A673 (cell line): ENCODE data around the gene DCUN1D3.

Experiments
- EZH2 ChIP-seq: fragments of 200-600 bp; sonication (generic); IDR thresholded peaks from 2 replicates; pipeline ENCODE4 v1.6.1; 2017; ENCODE audit warnings: borderline replicate concordance, low read depth, mild to moderate bottlenecking, mixed read lengths, antibody characterized with exemption, low read length; ENCODE audit not compliant: poor library complexity, severe bottlenecking
- TF ChIP-seq, protein P1 (sequence below): fragments of 300-800, 200-600 bp; sonication (generic); conservative IDR thresholded peaks from 2 replicates; pipeline ENCODE4 v1.5.1; 2017; ENCODE audit warnings: low read depth, mild to moderate bottlenecking, antibody characterized with exemption, low read length, moderate library complexity, mixed read lengths

DNA sequence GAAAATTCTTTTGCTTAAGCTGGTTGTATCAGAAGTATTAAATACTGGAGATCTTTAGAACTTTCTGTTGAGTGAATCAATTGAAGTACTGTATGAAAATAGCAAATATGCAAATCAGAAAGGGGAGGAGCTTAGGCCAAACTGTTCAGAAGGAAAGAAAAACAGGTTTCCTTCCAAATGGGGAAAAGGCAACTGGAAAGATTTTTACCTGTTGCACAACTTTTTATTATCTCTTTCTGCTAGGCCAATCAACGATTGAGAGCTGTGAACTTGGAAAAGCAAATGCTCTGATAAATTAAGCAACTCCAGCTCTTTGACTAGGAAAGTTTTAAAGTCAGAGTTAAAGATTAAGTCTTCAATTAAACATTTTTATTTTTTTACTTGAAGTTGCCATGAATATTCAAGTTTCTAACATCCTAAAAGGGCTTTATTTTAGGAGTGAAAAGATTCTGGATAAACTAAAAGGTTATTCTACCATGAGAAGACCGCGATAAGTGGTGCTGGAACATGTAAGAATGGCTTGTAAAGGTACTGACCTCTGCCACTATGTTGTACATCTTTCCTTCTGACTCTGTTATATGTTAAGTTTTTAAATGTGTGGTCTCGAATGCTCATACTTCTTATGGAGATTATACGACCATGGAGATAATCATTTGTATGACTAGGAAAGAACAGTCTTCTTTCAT, 16.5 kb downstream of the DCUN1D3 start:
- TF ChIP-seq, protein P1, sequence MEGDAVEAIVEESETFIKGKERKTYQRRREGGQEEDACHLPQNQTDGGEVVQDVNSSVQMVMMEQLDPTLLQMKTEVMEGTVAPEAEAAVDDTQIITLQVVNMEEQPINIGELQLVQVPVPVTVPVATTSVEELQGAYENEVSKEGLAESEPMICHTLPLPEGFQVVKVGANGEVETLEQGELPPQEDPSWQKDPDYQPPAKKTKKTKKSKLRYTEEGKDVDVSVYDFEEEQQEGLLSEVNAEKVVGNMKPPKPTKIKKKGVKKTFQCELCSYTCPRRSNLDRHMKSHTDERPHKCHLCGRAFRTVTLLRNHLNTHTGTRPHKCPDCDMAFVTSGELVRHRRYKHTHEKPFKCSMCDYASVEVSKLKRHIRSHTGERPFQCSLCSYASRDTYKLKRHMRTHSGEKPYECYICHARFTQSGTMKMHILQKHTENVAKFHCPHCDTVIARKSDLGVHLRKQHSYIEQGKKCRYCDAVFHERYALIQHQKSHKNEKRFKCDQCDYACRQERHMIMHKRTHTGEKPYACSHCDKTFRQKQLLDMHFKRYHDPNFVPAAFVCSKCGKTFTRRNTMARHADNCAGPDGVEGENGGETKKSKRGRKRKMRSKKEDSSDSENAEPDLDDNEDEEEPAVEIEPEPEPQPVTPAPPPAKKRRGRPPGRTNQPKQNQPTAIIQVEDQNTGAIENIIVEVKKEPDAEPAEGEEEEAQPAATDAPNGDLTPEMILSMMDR: no peak
- TF ChIP-seq EZH2: no peak
